ENCODE measurements around the gene PRR13. TPM values are rescaled to one million over a fixed set of nuclear protein-coding genes. Genes with fewer than 3 reads are reported as not detected.

The PRR13 gene
- total and polyA plus RNA-seq, 12 donors, result 68.2 to 407 (median 129) TPM

DNA sequence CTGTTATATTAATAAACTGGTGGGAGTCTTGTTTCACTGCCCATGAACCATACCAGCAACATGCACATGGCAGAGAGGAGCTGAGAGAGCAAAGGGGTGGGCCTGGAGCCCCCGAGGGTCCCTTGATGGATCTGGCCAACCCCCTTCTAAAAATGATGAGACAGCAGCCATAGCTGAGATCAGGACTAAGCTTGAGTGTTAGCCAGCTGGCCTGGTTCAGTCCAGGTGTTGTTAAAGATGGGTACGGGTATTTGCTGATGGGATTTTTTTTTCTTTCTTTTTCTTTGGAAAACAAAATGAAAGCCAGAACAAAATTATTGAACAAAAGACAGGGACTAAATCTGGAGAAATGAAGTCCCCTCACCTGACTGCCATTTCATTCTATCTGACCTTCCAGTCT, 26.3 kb downstream of the PRR13 start:
- no peak for DNase-seq
- Histone ChIP-seq H3K4me1 (replicated peaks in 1 of 2) (peaks cover 9 to 33% of the 10 kb centered on the region in 2 donors), H3K4me3 (no peak overlapping the region), H3K27me3 (no peaks in the 10 kb centered on the region), H3K9me3 (replicated peaks in 1 of 3) (no peaks in the 10 kb centered on the region), H3K27ac (peak overlapping the region in 1 of 5 donors; percentile 35), H3K36me3 (replicated peaks in 1 of 2) (peaks cover 0 to 100% of the 10 kb centered on the region in 2 donors)
- intact Hi-C loops (cut with DNase I), result no loop called here
- no peak for TF ChIP-seq POLR2A (IDR thresholded peaks at IDR 0.05)
- TF ChIP-seq, protein P1, sequence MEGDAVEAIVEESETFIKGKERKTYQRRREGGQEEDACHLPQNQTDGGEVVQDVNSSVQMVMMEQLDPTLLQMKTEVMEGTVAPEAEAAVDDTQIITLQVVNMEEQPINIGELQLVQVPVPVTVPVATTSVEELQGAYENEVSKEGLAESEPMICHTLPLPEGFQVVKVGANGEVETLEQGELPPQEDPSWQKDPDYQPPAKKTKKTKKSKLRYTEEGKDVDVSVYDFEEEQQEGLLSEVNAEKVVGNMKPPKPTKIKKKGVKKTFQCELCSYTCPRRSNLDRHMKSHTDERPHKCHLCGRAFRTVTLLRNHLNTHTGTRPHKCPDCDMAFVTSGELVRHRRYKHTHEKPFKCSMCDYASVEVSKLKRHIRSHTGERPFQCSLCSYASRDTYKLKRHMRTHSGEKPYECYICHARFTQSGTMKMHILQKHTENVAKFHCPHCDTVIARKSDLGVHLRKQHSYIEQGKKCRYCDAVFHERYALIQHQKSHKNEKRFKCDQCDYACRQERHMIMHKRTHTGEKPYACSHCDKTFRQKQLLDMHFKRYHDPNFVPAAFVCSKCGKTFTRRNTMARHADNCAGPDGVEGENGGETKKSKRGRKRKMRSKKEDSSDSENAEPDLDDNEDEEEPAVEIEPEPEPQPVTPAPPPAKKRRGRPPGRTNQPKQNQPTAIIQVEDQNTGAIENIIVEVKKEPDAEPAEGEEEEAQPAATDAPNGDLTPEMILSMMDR (IDR thresholded peaks at IDR 0.05), result no peak
- WGBS, 4 donors, result 61 to 79% (median 72%) methylated on average over 2 of the region's 2 CpGs

DNA sequence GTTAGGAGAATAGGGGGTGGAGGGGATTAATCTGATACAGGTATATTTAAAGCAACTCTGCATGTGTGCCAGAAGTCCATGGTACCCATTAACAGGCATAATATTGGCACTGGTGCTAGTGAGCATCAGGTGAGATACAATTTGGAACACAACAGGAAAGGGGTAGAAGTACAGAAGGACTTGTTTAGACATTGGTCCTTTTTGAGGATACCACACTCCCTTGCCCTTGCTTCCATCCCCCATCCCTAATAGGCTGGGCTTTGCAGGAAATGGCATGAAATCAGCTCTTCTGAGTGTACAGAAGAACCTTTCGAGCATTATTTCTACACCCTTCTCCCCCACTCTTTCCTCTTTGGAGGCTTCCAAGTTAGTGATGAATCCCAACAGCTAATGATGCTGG, 26.7 kb downstream of the PRR13 start:
- TF ChIP-seq, protein P1 (IDR thresholded peaks at IDR 0.05), result no peak
- TF ChIP-seq POLR2A (IDR thresholded peaks at IDR 0.05), result no peak
- Histone ChIP-seq H3K4me3 (no peak overlapping the region), H3K4me1 (replicated peaks in 1 of 2) (peaks cover 13 to 33% of the 10 kb centered on the region in 2 donors), H3K27ac (peak overlapping the region in 1 of 5 donors; percentile 35), H3K9me3 (replicated peaks in 1 of 3) (no peaks in the 10 kb centered on the region), H3K36me3 (replicated peaks in 1 of 2) (peaks cover 0 to 100% of the 10 kb centered on the region in 2 donors), H3K27me3 (no peaks in the 10 kb centered on the region)
- intact Hi-C loops (cut with DNase I), result no loop called here
- 47 to 69% (median 64%) methylated on average over 1 of the region's 1 CpG for WGBS, 4 donors
- no peak for DNase-seq

DNA sequence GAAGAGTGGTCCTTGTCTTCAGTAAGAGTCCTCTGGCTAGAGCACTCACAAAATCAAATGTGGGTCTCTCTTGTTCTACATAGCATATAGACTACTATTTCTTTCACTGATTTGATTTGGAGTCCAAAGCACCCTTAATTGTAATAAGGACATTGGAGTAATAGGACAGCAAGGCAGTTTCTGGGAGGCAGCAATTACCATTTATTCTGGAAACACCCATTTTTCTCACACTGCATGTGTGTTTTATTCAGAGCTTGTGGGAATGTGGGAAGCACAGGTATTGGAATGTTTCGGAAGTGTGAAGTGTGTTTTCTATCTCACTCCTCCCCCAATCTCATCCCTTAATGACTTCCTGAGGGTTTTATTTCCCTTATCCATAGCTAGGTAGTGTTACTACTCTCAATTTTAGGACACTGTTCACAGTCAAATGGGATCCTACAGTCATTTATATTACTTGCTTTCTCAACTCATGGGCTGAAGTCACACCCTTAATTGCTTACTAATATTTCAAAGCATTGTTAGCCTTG, 30.6 kb downstream of the PRR13 start:
- Histone ChIP-seq H3K27ac (peak overlapping the region in 1 of 5 donors; percentile 1), H3K27me3 (no peaks in the 10 kb centered on the region), H3K36me3 (replicated peaks in 1 of 2) (peaks cover 0 to 100% of the 10 kb centered on the region in 2 donors), H3K9me3 (replicated peaks in 1 of 3) (no peaks in the 10 kb centered on the region), H3K4me1 (replicated peaks in 1 of 2) (peaks cover 14 to 51% of the 10 kb centered on the region in 2 donors), H3K4me3 (no peak overlapping the region)
- TF ChIP-seq POLR2A (IDR thresholded peaks at IDR 0.05), result no peak
- TF ChIP-seq, protein P1 (IDR thresholded peaks at IDR 0.05), result no peak
- DNase-seq, result no peak
- intact Hi-C loops (cut with DNase I), result no loop called here
- WGBS, 4 donors, result 78 to 100% (median 83%) methylated on average over 1 of the region's 1 CpG

DNA sequence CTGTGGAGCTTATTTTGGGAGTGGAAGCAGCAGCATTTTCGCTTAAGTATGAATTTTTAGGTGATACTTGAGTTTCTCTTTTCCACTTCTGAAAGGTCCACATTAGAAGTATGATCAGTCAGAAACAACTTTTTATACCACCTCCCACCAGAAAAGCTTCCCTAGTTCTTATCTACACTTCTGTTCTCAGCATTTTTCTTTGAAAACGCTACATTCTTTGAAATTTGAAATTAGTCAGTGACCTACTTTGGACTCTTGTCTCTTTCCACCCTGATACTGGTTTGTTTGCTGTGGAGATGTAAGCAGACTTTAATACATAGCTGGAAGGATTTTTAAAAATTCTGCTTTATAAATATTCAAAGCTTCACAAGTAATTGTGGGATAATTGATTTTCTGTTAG, 32.5 kb downstream of the PRR13 start:
- Histone ChIP-seq H3K4me1 (replicated peaks in 1 of 2) (peaks cover 14 to 66% of the 10 kb centered on the region in 2 donors), H3K27me3 (no peaks in the 10 kb centered on the region), H3K9me3 (replicated peaks in 1 of 3) (no peaks in the 10 kb centered on the region), H3K27ac (peak overlapping the region in 3 of 5 donors; percentile 28 to 49 (median 31)), H3K36me3 (replicated peaks in 1 of 2) (peaks cover 0 to 100% of the 10 kb centered on the region in 2 donors), H3K4me3 (no peak overlapping the region)
- TF ChIP-seq, protein P1 (IDR thresholded peaks at IDR 0.05), result no peak
- no peak for TF ChIP-seq POLR2A (IDR thresholded peaks at IDR 0.05)
- WGBS, 4 donors, result 46 to 55% (median 50%) methylated on average over 2 of the region's 2 CpGs
- DNase-seq, result no peak
- intact Hi-C loops (cut with DNase I), result no loop called here

Data from adrenal gland (tissue), 12 donors.